HS-27A (cell line): ENCODE data around the gene CD52.

ENCODE experiments used
- DNase-seq: peaks from one replicate; pipeline ENCODE4 v3.0.0-alpha.2; 2012; ENCODE audit warnings: low read depth, missing footprints

The CD52 gene

DNA sequence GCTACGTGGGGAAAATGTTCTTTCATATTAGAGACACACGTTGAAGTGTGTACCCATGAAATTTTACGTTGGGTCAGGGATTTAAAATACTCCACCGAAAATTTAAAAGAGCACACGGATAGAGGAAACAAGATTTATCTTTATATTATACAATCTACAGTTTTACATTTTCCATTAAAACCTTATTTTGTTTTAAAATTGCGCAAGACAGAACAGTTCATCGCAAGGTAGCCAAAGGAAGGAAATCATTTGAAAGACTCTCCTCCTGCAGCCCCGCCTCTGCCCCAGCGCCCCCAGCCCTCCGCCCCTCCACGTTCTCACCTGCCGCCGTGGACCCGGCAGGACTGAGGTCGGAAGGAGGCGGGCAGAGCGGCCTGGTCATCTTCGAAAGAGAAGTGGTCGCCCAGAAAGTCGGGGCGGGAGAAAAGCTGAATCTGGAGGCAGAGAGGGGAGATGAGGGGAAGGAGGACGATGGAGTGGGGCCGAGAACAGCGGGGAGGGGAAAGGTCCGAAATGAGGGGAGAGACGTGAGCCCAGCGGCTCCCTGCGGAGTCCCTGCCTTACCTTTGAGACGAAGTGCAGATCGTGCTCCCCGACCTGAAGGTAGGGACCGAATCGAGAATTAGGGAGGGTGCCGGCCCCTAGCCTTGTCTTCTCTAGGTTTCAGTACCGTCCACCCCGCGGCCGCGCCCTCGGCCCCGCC, 18.2 kb downstream of the CD52 start:
- DNase-seq = no peak

- DNase-seq = no peak
Observed at GRCh38 chr1:26336477-26337205, 18.9 kb downstream of the CD52 start.

DNA sequence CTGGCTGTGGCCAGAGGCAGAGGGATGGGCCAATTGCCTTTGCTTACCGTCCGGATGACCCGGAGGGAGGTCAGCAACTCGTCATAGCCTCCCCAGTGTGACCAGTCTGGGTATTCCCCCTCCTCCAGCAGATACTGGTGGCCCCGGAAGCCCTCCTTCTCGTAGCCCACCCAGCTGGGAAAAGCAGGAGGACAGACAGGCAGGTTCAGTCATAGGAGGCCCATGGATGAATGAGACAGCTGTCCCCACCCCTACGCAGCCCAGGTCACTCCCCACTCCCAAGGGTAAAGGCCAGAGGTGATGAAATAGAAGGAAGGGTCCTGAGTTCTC, 19.4 kb downstream of the CD52 start:
- DNase-seq = no peak

DNA sequence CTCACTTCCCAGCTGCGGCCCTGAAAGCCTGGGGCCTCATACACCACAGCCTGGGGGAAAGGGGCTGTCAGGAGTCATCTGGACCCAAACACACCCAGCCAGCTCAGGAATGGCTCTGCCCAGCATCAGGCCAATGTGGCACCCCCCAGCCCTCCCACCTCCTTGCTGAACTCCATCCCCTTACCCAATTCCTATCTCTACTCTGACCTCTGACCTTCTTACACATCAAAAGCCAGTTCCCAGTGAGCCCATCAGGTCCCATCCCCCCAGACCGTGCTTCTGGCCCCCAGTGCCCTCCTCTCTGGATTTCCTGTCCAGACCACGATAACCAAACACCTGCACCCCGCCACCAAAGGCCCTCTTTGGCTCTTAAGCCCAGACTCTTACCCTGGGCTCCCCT, 19.9 kb downstream of the CD52 start:
- DNase-seq = no peak

- no peak for DNase-seq
Observed at GRCh38 chr1:26338670-26339069, 20.9 kb downstream of the CD52 start.

DNA sequence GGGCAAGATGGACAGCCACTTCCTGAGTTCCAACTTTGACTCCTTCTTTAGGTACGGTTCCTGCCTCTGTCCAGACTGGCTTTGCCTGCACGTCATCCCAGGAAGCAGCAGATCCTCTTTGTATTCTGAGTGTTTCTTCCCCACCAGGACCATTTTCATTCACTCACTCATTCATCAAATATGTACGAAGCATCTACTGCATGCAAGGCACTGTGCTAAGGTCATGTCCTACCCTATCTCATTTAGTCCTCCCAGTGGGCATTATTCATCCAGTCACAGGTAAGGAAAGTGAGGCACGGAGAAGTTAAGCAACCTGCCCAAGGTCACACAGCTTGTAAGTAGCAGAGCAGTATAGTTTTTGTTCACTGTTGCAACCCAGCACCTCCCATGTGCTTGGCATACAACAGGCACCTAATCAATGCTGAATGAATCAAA, 22.3 kb downstream of the CD52 start:
- DNase-seq = no peak

GRCh38 chr1:26344147-26344920, 26.6 kb downstream of the CD52 start:
- no peak for DNase-seq

DNA sequence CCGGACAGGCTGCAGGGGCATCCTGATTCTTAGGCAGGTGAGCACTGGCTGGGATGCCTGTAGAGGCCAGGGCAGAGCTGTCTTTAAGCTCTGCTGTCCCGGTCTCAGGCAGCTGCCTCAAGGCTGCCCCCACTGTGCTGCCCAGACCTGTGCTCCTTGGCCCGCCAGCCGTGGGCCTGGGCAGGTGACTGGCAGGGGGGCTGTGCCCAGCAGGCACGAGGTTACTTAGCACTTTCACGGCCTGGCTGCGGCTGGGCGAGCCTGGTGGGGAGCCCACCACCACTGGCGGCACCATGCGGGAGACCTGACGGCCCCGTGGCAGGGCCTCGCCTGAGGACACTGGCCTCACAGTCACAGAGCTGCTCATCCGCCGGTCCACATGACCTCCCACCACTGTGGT, 28.0 kb downstream of the CD52 start:
- DNase-seq = no peak

GRCh38 chr1:26346274-26347033, 28.7 kb downstream of the CD52 start:
- DNase-seq = no peak

- DNase-seq = no peak
Observed at GRCh38 chr1:26349188-26349876, 31.6 kb downstream of the CD52 start.

DNA sequence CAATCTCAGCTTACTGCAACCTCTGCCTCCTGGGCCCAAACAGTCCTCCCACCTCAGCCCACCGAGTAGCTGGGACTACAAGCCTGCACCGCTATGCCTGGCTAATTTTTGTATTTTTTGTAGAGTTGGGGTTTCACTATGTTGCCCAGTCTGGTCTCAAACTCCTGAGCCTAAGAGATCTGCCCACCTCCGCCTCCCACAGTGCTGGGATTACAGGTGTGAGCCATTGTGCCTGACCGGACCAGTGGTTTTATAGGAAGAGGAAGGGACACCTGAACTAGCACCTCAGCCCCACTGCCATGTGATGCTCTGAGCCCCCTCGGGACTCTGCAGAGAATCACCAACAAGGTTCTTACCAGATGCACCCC, 32.1 kb downstream of the CD52 start:
- no peak for DNase-seq

DNA sequence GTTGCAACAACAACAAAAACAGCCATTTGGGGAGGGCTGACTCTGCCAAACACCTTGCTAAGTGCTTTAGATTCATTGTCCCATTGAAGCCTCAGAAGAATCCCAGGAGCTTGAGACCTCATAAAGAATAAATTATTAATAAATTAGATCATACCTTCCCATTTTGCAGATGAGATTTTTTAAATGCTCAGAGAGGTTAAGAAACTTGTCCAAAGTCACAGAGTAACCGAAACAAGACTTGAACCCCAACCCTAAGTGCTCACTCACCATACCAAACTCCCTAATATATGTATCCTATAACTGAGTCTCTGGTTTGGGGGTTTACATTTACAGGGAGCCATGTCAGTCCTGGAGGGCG, 32.6 kb downstream of the CD52 start:
- DNase-seq = no peak

- no peak for DNase-seq
Observed at GRCh38 chr1:26350701-26351589, 33.2 kb downstream of the CD52 start.

GRCh38 chr1:26351590-26352337, 34.0 kb downstream of the CD52 start:
- no peak for DNase-seq

GRCh38 chr1:26352338-26352679, 34.6 kb downstream of the CD52 start:
- no peak for DNase-seq

DNA sequence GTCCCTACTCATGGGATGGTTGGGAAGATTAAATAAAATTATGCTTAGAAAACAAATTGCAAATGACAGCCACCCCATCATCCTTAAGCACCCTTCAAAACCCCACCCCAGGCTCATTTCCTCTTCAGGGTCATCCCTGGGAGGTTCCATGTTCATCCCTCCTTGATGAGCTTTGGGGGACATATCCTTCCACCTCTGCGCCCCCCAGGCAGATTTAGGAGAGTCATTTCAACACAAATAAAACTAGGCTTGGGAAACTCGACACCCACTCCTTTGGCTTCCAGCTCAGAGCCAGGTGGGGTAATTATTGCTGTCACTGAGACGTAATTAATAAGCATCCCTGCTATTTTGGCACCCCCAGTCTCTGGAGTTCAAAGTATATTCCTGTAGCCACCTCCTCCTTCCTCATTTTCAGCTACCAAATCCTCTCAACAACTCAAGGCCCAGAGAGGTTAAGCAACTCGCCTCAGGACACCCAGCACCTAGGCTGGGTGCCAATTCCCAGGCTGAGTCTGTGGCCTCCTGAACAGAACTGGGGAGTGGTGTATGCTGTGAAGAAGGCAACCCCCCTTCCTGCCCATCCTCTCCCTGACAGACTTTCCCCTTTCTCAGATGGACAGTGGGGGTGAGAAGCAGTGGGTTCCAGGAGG, 35.6 kb downstream of the CD52 start:
- no peak for DNase-seq

- no peak for DNase-seq
Observed at GRCh38 chr1:26353976-26354820, 36.4 kb downstream of the CD52 start, which contains the start of gene CRYBG2. TSS of gene CRYBG2 (minus strand) at chr1:26354130. CDS start at chr1:26346657, 7,473 bp downstream.

DNA sequence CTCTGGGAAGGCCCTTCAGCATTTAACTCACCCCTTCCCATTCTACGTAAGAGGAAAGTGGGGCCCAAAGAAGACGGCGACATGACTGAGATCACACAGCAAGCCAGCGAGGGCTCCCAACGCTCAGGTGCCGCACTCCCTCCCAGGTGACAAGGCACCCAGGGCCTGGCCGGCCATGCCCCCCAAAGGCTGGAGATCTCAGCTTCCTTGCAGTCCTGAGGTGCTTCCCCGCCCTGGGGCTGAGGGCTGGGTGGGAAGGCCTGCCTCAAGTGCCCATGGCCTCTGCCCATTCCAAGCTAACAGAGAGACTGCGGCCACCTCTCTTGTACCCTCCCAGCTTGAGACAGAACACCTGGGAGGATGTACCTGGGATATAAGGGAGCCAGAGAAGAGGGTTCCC, 37.2 kb downstream of the CD52 start:
- no peak for DNase-seq

DNA sequence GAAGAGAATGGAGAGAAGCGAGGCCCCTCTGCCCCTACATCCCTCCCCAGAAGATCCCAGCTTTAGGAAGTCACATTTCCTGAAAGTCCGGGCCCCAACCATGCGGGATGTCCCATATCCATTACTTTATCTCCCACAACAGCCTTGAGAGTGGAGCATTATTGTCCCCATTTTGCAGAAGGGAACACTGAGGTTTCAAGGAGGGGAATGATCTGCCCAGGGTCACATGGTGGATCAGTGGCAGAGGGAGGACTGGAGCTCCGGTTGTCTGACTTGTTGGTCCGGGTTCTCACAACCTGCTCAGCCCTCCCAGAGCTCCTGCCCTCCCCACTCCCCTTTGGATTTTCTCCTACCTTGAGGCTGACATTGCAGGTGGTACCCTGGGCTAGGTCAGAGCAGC, 38.3 kb downstream of the CD52 start:
- no peak for DNase-seq
